Measurements from ENCODE around the gene SLC26A5.
A peak's percentile ranks its signal among the peaks of the same experiment; 100 is the strongest.
"Not testable (repeated sequence)": the region's sequence is repeated elsewhere in the genome, so short reads cannot be mapped to it uniquely, and the experiment has no call there.

SLC26A5 gene

DNA sequence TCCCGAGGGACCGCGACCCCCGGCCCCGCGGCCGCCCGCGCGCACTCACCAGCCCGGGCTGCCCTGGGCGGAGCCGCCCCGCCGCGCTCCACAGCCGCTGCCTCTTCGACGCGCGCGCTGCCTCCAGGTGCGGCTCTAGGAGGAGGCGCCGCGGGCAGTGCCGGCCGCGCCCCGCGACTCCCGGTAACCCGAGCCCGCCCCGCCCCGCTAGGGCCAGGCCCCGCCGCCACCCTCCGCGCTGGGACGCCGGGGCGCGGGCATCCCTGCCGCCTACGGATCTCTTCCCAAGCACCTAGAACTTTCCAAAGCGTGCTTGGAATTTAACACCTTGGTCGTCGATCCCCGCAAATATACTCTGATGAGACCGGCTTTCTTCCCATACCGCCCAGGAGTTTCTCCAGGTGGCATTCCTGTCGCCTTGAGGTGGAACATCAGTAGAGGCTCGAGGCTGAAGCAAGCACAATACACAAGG is at the start of gene SLC26A5:
TSS of gene SLC26A5 (minus strand) at position 159 of the 472 bp plus-strand sequence. CDS start 24,693 bp downstream, outside the sequence.
- Mint-ChIP-seq H3K27me3 (peaks cover 73% of the 10 kb centered on the region), H3K36me3 (ENCODE audit: low read depth) (no peaks in the 10 kb centered on the region), H3K4me1 (ENCODE audit: low read depth) (peaks cover 14% of the 10 kb centered on the region), H3K9me3 (peaks cover under 1% of the 10 kb centered on the region), H3K4me3 (peak within 1 kb of the TSS; percentile 73), H3K27ac (no peak within 1 kb of the TSS)

- H3K27ac Mint-ChIP-seq: no peak overlapping the region
- H3K36me3 Mint-ChIP-seq (ENCODE audit: low read depth): no peaks in the 10 kb centered on the region
- H3K4me3 Mint-ChIP-seq: no peak overlapping the region
- no peaks in the 10 kb centered on the region for H3K9me3 Mint-ChIP-seq
- peaks cover 6% of the 10 kb centered on the region for H3K27me3 Mint-ChIP-seq
- no peaks in the 10 kb centered on the region for H3K4me1 Mint-ChIP-seq (ENCODE audit: low read depth)
Measured at GRCh38 chr7:103487419-103487818, 41.4 kb upstream of the SLC26A5 start.

GRCh38 chr7:103486873-103487272 is 40.9 kb upstream of the SLC26A5 start:
- H3K4me3 Mint-ChIP-seq; H3K9me3 Mint-ChIP-seq; H3K27me3 Mint-ChIP-seq; H3K27ac Mint-ChIP-seq; H3K4me1 Mint-ChIP-seq (ENCODE audit: low read depth); H3K36me3 Mint-ChIP-seq (ENCODE audit: low read depth): not testable (repeated sequence)

GRCh38 chr7:103480771-103481170 is 34.8 kb upstream of the SLC26A5 start:
- Mint-ChIP-seq H3K4me1 (ENCODE audit: low read depth) (no peaks in the 10 kb centered on the region), H3K27ac (no peak overlapping the region), H3K9me3 (no peaks in the 10 kb centered on the region), H3K27me3 (peaks cover 5% of the 10 kb centered on the region), H3K36me3 (ENCODE audit: low read depth) (no peaks in the 10 kb centered on the region), H3K4me3 (no peak overlapping the region)

- H3K27me3 Mint-ChIP-seq: peaks cover 35% of the 10 kb centered on the region
- no peak overlapping the region for H3K4me3 Mint-ChIP-seq
- H3K27ac Mint-ChIP-seq: no peak overlapping the region
- H3K9me3 Mint-ChIP-seq: no peaks in the 10 kb centered on the region
- no peaks in the 10 kb centered on the region for H3K36me3 Mint-ChIP-seq (ENCODE audit: low read depth)
- no peaks in the 10 kb centered on the region for H3K4me1 Mint-ChIP-seq (ENCODE audit: low read depth)
Measured at GRCh38 chr7:103474956-103475355, 28.9 kb upstream of the SLC26A5 start.

DNA sequence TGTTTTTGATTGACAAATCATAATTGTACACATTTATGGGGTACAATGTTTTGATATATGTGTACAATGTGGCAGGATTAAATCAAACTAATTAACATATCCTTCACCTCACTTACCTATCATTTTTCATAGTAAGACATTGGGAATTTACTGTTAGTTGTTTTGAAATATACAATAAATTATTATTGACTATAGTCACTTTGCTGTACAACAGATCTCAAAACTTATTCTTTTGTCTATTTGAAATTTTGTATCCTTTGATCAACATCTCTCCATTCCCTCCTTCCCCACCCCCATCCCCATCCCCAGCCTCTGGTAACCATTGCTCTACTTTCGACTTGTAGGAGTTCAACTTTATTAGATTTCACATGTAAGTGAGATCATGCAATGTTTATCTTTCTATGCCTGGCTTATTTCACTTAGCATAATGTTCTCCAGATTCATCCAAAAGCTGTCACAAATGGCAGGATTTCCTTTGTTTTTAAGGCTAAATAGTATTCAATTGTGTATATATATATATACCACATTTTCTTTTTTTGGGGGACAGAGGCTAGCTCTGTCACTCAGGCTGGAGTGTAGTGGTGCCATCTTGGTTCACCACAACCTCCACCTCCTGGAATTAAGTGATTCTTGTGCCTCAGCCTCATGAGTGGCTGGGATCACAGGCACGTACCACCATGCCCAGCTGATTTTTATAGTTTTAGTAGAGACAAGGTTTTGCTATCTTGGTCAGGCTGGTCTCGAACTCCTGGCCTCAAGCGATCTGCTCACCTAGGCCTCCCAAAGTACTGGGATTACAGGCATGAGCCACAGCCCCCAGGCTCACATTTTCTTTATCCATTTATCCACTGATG is 23.3 kb upstream of the SLC26A5 start:
- H3K27me3 Mint-ChIP-seq: peaks cover 29% of the 10 kb centered on the region
- H3K4me3 Mint-ChIP-seq: no peak overlapping the region
- no peak overlapping the region for H3K27ac Mint-ChIP-seq
- H3K9me3 Mint-ChIP-seq: no peaks in the 10 kb centered on the region
- H3K36me3 Mint-ChIP-seq (ENCODE audit: low read depth): no peaks in the 10 kb centered on the region
- H3K4me1 Mint-ChIP-seq (ENCODE audit: low read depth): no peaks in the 10 kb centered on the region

GRCh38 chr7:103466814-103467213 is 20.8 kb upstream of the SLC26A5 start:
- H3K9me3 Mint-ChIP-seq: no peaks in the 10 kb centered on the region
- H3K4me3 Mint-ChIP-seq: no peak overlapping the region
- no peak overlapping the region for H3K27ac Mint-ChIP-seq
- H3K4me1 Mint-ChIP-seq (ENCODE audit: low read depth): no peaks in the 10 kb centered on the region
- peaks cover 24% of the 10 kb centered on the region for H3K27me3 Mint-ChIP-seq
- no peaks in the 10 kb centered on the region for H3K36me3 Mint-ChIP-seq (ENCODE audit: low read depth)

GRCh38 chr7:103462358-103462757 is 16.4 kb upstream of the SLC26A5 start:
- H3K27me3 Mint-ChIP-seq: peaks cover 14% of the 10 kb centered on the region
- no peak overlapping the region for H3K4me3 Mint-ChIP-seq
- no peaks in the 10 kb centered on the region for H3K9me3 Mint-ChIP-seq
- no peaks in the 10 kb centered on the region for H3K4me1 Mint-ChIP-seq (ENCODE audit: low read depth)
- H3K27ac Mint-ChIP-seq: no peak overlapping the region
- H3K36me3 Mint-ChIP-seq (ENCODE audit: low read depth): no peaks in the 10 kb centered on the region

- Mint-ChIP-seq H3K4me3 (no peak overlapping the region), H3K27ac (no peak overlapping the region), H3K9me3 (peaks cover 7% of the 10 kb centered on the region), H3K36me3 (ENCODE audit: low read depth) (no peaks in the 10 kb centered on the region), H3K4me1 (ENCODE audit: low read depth) (peaks cover 14% of the 10 kb centered on the region), H3K27me3 (peaks cover 70% of the 10 kb centered on the region)
Measured at GRCh38 chr7:103447073-103447960, 1.3 kb upstream of the SLC26A5 start.

- Mint-ChIP-seq H3K9me3 (no peaks in the 10 kb centered on the region), H3K4me3 (peak overlapping the region; percentile 73), H3K27me3 (peaks cover 72% of the 10 kb centered on the region)
Measured at GRCh38 chr7:103445228-103446048, 569 bp downstream of the SLC26A5 start.

DNA sequence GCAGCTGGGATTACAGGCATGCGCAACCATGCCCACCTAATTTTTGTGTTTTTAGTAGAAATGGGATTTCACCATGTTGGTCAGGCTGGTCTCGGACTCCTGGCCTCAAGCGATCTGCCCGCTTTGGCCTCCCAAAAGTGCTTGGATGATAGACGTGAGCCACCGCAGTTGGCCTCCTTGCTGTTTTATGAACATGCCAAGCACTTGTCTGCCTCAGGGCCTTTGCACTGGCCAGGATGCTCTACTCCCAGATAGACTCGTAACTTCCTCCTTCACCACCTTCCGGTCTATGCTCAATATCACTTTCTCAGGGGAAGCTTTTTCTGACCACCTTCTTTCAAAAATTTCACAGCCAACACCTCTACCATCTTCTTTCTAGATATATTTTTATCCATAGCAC is 6.3 kb downstream of the SLC26A5 start:
- H3K4me1 Mint-ChIP-seq (ENCODE audit: low read depth): no peaks in the 10 kb centered on the region
- H3K27me3 Mint-ChIP-seq: peaks cover 57% of the 10 kb centered on the region
- no peak overlapping the region for H3K27ac Mint-ChIP-seq
- no peak overlapping the region for H3K4me3 Mint-ChIP-seq
- no peaks in the 10 kb centered on the region for H3K9me3 Mint-ChIP-seq
- no peaks in the 10 kb centered on the region for H3K36me3 Mint-ChIP-seq (ENCODE audit: low read depth)

More at GRCh38 chr7:103445228-103446048, 569 bp downstream of the SLC26A5 start:
- Mint-ChIP-seq H3K4me1 (ENCODE audit: low read depth) (peaks cover 14% of the 10 kb centered on the region), H3K36me3 (ENCODE audit: low read depth) (no peaks in the 10 kb centered on the region), H3K27ac (no peak overlapping the region)

- Mint-ChIP-seq H3K36me3 (ENCODE audit: low read depth) (no peaks in the 10 kb centered on the region), H3K4me3 (no peak overlapping the region), H3K4me1 (ENCODE audit: low read depth) (no peaks in the 10 kb centered on the region), H3K27me3 (peaks cover 38% of the 10 kb centered on the region), H3K9me3 (no peaks in the 10 kb centered on the region), H3K27ac (no peak overlapping the region)
Measured at GRCh38 chr7:103437623-103438022, 8.4 kb downstream of the SLC26A5 start.

DNA sequence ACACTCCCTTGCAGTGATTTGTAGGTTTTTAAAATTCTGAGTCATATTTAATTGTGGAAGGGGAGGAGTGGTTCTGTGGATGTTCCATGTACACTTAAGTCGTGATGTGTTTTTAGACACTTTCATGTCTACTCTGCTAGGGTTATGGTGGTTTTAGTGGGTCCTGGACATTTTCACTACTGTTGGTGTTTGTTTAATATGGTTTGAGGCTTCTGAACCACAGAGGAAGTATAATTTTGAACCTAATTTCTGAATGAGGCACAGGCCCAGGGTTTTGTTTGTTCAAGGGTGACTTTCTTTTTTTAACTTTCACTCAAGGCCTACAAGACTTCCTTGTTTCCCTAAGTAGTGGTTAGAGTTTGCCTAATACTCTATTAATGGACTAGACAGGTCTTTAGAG is 13.3 kb downstream of the SLC26A5 start:
- Mint-ChIP-seq H3K27me3 (peaks cover 15% of the 10 kb centered on the region), H3K4me1 (ENCODE audit: low read depth) (no peaks in the 10 kb centered on the region), H3K9me3 (no peaks in the 10 kb centered on the region), H3K36me3 (ENCODE audit: low read depth) (no peaks in the 10 kb centered on the region), H3K27ac (no peak overlapping the region), H3K4me3 (no peak overlapping the region)

DNA sequence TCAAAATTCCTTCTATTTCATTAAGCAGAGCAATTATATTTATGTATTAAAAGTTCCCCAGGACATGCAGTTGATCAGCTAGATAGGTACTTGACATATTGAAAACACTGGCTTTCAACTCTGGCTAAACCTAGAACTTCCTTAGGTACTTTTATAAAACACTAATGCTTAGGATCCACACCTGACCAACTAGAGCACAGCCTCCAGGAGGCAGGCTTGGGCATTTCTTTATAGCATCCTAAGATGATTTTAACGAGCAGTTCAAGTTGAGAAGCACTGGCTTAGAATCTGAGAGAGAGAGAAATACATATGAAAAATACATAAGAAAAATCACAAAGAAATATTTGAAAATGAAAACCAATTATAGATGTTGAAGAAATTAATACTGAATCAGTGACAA is 20.8 kb downstream of the SLC26A5 start:
- H3K27ac Mint-ChIP-seq: no peak overlapping the region
- H3K27me3 Mint-ChIP-seq: peaks cover 6% of the 10 kb centered on the region
- H3K4me3 Mint-ChIP-seq: no peak overlapping the region
- H3K4me1 Mint-ChIP-seq (ENCODE audit: low read depth): no peaks in the 10 kb centered on the region
- H3K9me3 Mint-ChIP-seq: no peaks in the 10 kb centered on the region
- H3K36me3 Mint-ChIP-seq (ENCODE audit: low read depth): no peaks in the 10 kb centered on the region
